Endometrial microvascular endothelial cells (primary cell): ENCODE data around the gene ZC4H2. TPM values are rescaled to one million over a fixed set of nuclear protein-coding genes. Genes with fewer than 3 reads are reported as not detected.

Experiments used
- total RNA-seq: library from RNA; depleted of rRNA; stranded (reverse); fragments of >200 nt; gene quantifications from one replicate; pipeline ENCODE4 v1.2.3, GENCODE V29; 2015; ENCODE audit errors: inconsistent ontology term

Gene ZC4H2
- total RNA-seq, 1 donor from 2014 or later = 2.1 TPM

Other genes starting within 250 kb of the ZC4H2 start
- gene ZC3H12B, start 58.4 kb upstream of the ZC4H2 start, total RNA-seq = not detected